GM12875 (cell line): ENCODE measurements around the gene BCL2L14.

Source experiments
- H3K4me3 ChIP-seq: one replicate; pipeline ENCODE4 v1.5.1; 2011; ENCODE audit warnings: low read depth, low read length, control low read depth
- TF ChIP-seq, protein P1 (sequence below): IDR thresholded peaks from 2 replicates; pipeline ENCODE4 v1.5.1; 2011; ENCODE audit warnings: low read depth, mild to moderate bottlenecking, control low read depth, inconsistent platforms, low read length, moderate library complexity, borderline replicate concordance; ENCODE audit not compliant: insufficient read depth

BCL2L14 gene

DNA sequence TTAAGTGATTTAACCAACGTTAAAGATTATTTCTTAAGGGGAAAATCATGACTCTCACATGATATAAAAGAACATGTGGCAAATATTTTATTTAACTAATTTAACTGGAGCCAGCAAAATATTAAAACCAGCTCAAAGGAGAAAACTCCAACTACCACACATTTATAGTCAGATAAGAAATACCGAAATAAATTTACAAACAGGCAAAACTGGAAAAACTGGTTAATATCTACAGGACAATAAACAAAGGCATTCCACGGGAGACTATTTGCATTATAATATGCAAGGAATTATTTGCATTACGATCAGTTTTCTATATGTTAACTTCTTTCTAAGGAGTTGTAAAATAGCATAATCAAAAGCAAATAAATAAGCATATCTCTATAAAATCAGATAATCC is 13.8 kb upstream of the BCL2L14 start:
- TF ChIP-seq, protein P1, sequence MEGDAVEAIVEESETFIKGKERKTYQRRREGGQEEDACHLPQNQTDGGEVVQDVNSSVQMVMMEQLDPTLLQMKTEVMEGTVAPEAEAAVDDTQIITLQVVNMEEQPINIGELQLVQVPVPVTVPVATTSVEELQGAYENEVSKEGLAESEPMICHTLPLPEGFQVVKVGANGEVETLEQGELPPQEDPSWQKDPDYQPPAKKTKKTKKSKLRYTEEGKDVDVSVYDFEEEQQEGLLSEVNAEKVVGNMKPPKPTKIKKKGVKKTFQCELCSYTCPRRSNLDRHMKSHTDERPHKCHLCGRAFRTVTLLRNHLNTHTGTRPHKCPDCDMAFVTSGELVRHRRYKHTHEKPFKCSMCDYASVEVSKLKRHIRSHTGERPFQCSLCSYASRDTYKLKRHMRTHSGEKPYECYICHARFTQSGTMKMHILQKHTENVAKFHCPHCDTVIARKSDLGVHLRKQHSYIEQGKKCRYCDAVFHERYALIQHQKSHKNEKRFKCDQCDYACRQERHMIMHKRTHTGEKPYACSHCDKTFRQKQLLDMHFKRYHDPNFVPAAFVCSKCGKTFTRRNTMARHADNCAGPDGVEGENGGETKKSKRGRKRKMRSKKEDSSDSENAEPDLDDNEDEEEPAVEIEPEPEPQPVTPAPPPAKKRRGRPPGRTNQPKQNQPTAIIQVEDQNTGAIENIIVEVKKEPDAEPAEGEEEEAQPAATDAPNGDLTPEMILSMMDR: no peak
- H3K4me3 ChIP-seq: no peak overlapping the region

DNA sequence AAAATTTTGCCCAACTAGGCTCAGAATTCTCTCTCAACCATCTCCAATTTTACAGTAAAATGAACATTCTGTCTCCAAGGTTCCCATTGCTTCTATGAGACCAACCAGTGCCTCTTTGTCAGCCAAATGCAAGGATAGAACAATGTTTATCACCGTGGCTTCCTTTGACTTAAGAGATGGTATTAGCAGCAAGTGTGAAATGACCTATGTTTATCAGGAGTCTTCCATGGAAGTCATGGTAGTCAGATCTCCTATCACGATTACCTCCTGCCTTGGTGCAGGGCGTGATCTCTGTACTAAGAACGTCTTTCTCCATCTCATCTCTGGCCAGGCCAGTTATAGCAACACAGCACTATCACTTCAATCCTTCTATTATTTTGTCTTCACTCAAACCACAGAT is 6.1 kb upstream of the BCL2L14 start:
- no peak overlapping the region for H3K4me3 ChIP-seq
- TF ChIP-seq, protein P1: no peak

DNA sequence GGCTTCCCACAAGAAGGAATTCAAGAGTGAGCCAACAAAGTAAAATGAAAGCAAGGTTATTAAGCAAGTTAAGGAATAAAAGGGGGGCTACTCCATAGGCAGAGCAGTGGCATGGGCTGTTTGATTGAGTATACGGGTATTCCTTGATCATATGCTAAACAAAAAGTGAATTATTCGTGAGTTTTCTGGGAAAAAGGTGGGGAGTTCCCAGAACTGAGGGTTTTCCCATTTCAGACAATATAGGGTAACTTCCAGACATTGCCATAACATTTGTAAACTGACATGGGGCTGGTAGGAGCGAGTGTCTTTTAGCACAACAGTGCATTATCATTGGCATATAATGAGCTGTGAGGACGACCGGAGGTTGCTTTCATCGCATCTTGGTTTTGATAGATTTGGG is 2.0 kb upstream of the BCL2L14 start:
- no peak overlapping the region for H3K4me3 ChIP-seq
- TF ChIP-seq, protein P1: no peak

DNA sequence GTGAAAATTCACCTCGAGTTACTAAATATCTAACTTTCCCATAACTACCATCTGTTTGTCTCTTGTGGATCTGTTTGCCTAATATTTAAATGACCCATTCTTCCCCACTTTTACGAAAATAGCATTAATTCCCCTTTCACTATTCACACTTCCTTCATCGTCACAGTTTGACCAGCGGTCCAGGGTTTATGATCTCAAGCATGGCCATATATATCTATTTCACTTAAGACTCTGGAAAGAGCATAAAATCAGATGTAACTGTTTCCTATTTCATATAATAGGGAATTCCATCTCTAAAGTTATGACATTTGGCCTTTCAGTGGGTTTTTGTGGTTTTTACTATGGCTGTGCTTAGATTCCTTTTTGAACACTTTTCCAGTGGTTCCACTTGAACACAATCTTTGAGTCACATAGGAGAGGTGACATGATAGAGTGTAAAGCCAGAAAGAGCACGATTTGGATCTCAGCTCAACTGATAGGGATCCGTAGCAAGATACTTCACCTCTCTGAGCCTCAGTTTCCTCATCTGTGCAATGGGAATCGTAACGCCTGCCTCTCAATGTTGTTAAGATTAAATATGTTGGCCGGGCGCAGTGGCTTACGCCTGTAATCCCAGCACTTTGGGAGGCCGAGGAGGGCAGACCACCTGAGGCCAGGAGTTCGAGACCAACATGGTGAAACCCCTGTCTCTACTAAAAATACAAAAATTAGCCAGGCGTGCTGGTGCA is 754 bp upstream of the BCL2L14 start:
- H3K4me3 ChIP-seq: no peak overlapping the region
- TF ChIP-seq, protein P1: no peak

DNA sequence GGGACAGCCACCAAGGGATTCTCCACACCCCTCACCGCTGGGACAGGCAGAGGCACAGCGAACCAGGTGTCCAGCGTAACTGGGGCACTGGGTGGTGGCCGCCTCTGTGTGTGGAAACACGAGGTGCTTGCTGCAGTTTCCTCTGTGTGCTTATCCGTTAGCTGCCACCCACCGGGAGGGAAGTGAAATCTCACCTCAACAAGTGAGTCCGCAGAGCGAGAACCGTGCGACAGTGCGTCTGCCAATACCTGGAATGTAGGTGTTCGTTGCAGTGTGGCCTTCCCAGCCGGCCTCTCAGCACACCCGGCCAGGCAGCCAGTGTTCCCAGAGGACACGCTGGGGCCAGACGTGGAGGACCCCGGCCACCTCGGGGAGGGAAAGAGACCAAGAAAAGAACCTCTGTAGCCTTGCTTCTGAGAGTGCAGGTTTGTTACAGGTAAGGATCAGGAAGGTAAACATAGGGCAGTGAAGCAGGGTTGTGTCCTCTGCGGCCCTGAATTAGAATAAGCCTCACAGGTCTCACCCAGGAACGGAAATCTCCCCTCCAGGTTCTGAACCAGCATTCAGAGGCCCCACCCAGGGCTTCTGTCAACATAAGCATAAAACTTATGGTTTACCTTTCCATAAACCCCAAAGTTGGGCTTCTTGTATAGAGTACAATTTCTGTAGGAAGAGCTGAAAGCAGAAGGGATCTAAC is 1.5 kb downstream of the BCL2L14 start:
- H3K4me3 ChIP-seq: no peak overlapping the region
- TF ChIP-seq, protein P1: 0 out of 2 replicates have a peak, but pooled peaks have one; percentile 5

DNA sequence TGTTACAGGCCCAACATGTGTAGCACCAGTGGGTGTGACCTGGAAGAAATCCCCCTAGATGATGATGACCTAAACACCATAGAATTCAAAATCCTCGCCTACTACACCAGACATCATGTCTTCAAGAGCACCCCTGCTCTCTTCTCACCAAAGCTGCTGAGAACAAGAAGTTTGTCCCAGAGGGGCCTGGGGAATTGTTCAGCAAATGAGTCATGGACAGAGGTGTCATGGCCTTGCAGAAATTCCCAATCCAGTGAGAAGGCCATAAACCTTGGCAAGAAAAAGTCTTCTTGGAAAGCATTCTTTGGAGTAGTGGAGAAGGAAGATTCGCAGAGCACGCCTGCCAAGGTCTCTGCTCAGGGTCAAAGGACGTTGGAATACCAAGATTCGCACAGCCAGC is 8.6 kb downstream of the BCL2L14 start:
- H3K4me3 ChIP-seq: no peak overlapping the region
- TF ChIP-seq, protein P1: no peak
